HepG2 (cell line): ENCODE results near the gene PGPEP1. TPM values are rescaled to one million over a fixed set of nuclear protein-coding genes. Genes with fewer than 3 reads are reported as not detected.

ENCODE experiments used
- ATAC-seq: fragments of 200-7000 bp; cut with Tn5 transposase; 3 replicates; pipeline ENCODE4 v1.9.1; 2020; ENCODE audit warnings: mild to moderate bottlenecking, moderate library complexity
- BruUV-seq: library from RNA; stranded (reverse); fragments of 400-500 nt; replicated peaks from 2 replicates; lab custom pipeline; 2021; lab: Mats Ljungman, UMichigan
- CTCF ChIA-PET: fragments of 300-600 bp; formaldehyde crosslinking; extraction: SDS; loops from one replicate; lab custom pipeline; 2021; ENCODE audit warnings: low total read pairs, inconsistent platforms, low intra/inter-chr PET ratio; lab: Yijun Ruan, JAX
- POLR2A ChIA-PET: fragments of 350-600 bp; sonication (Branson Sonifier 250); formaldehyde crosslinking; loops from one replicate; lab custom pipeline; 2020; ENCODE audit warnings: antibody characterized with exemption, inconsistent platforms; lab: Yijun Ruan, JAX
- DNase-seq: peaks from one replicate; pipeline ENCODE4 v3.0.0-alpha.2; 2015; ENCODE audit warnings: low spot score
- FAIRE-seq: peaks from 3 replicates; lab custom pipeline; 2011; peaks lifted over from hg19 to GRCh38; lab: Jason Lieb, UNC
- H2AFZ ChIP-seq: one replicate; pipeline ENCODE4 v1.6.1; 2011; ENCODE audit warnings: low read length, inconsistent platforms
- H3K27ac ChIP-seq: fragments of 300-600 bp; 3 replicates; pipeline ENCODE4 v1.8.0; 2011; ENCODE audit warnings: mixed run types, mild to moderate bottlenecking, mixed read lengths, low read length, inconsistent platforms; ENCODE audit not compliant: insufficient read depth; ENCODE audit errors: extremely low read length
- H3K27me3 ChIP-seq, 2 experiments: fragments of 200-600 bp in 1 of 2; 2 replicates in 1 of 2; 3 replicates in 1 of 2; pipeline versions ENCODE4 v1.6.0 to v1.8.0; 2011; ENCODE audit warnings: low read length in 2 of 2, mild to moderate bottlenecking in 2 of 2, moderate library complexity in 2 of 2, inconsistent platforms in 1 of 2; ENCODE audit not compliant: insufficient read depth in 2 of 2, control insufficient read depth in 1 of 2
- H3K36me3 ChIP-seq, 2 experiments: fragments of 200-600 bp in 1 of 2; replicated peaks in 1 of 2; 2 replicates in 1 of 2; 3 replicates in 1 of 2; pipeline versions ENCODE4 v1.5.1 to v1.8.0; 2011; ENCODE audit warnings: low read length in 2 of 2, inconsistent platforms in 1 of 2; ENCODE audit not compliant: insufficient read depth in 2 of 2, control insufficient read depth in 1 of 2
- H3K4me1 ChIP-seq: 2 replicates; pipeline ENCODE4 v1.5.1; 2012; ENCODE audit warnings: low read length, inconsistent platforms; ENCODE audit not compliant: insufficient read depth
- H3K4me2 ChIP-seq: 2 replicates; pipeline ENCODE4 v1.6.0; 2011; ENCODE audit warnings: low read depth, low read length, inconsistent platforms
- H3K4me3 ChIP-seq, 3 experiments: fragments of 200-600 bp in 1 of 3; sonication (generic), shearing (Covaris generic) in 1 of 3; replicated peaks in 1 of 3; 2 replicates each; pipeline ENCODE4 v1.5.1; 2011 to 2016; ENCODE audit warnings: low read length in 3 of 3, inconsistent platforms in 2 of 3, low read depth in 2 of 3, mild to moderate bottlenecking in 2 of 3, control low read depth in 1 of 3, mixed read lengths in 1 of 3; ENCODE audit not compliant: insufficient read depth in 1 of 3
- H3K79me2 ChIP-seq: one replicate; pipeline ENCODE4 v1.6.1; 2011; ENCODE audit warnings: low read length, inconsistent platforms; ENCODE audit not compliant: insufficient read depth
- H3K9ac ChIP-seq: 2 replicates; pipeline ENCODE4 v1.6.0; 2011; ENCODE audit warnings: mild to moderate bottlenecking, low read depth, low read length, inconsistent platforms; ENCODE audit not compliant: insufficient read depth
- H3K9me3 ChIP-seq: 2 replicates; pipeline ENCODE4 v1.5.1; 2012; ENCODE audit warnings: mild to moderate bottlenecking, low read length
- H4K20me1 ChIP-seq: 2 replicates; pipeline ENCODE4 v1.6.0; 2011; ENCODE audit warnings: inconsistent platforms, mild to moderate bottlenecking, low read length, moderate library complexity; ENCODE audit not compliant: insufficient read depth
- HNF4A ChIP-seq: sonication (generic); formaldehyde crosslinking; IDR thresholded peaks from 2 replicates; pipeline ENCODE4 v1.4.0; 2020; ENCODE audit warnings: missing genetic modification reagents
- NFIC ChIP-seq: IDR thresholded peaks from 2 replicates; pipeline ENCODE4 v1.6.1; 2012; ENCODE audit warnings: mild to moderate bottlenecking, low read length, inconsistent platforms
- NR2F6 ChIP-seq, 2 experiments: IDR thresholded peaks; 2 replicates each; pipeline ENCODE4 v1.6.1; 2016; ENCODE audit warnings: antibody characterized with exemption in 1 of 2, mild to moderate bottlenecking in 1 of 2
- PATZ1 ChIP-seq: sonication (generic); formaldehyde crosslinking; IDR thresholded peaks from 2 replicates; pipeline ENCODE4 v1.4.0; 2020; ENCODE audit warnings: missing genetic modification reagents
- PAXIP1 ChIP-seq: sonication (generic); formaldehyde crosslinking; conservative IDR thresholded peaks from 2 replicates; pipeline ENCODE4 v1.4.0; 2020; ENCODE audit warnings: mild to moderate bottlenecking, missing genetic modification reagents, moderate library complexity
- SP4 ChIP-seq: sonication (generic); formaldehyde crosslinking; IDR thresholded peaks from 2 replicates; pipeline ENCODE4 v1.8.1; 2023; ENCODE audit warnings: mild to moderate bottlenecking, missing genetic modification reagents
- SSRP1 ChIP-seq: IDR thresholded peaks from 2 replicates; pipeline ENCODE4 v1.6.1; 2016; ENCODE audit warnings: control low read depth
- ZBTB25 ChIP-seq: IDR thresholded peaks from 2 replicates; pipeline ENCODE4 v1.6.1; 2018; ENCODE audit warnings: missing genetic modification reagents
- ZFY ChIP-seq: sonication (generic); formaldehyde crosslinking; IDR thresholded peaks from 2 replicates; pipeline ENCODE4 v1.4.0; 2020; ENCODE audit warnings: missing genetic modification reagents
- ZMYM3 ChIP-seq: sonication (generic); formaldehyde crosslinking; IDR thresholded peaks from 2 replicates; pipeline ENCODE4 v1.5.1; 2020; ENCODE audit warnings: mild to moderate bottlenecking, missing genetic modification reagents
- ZNF280B ChIP-seq: sonication (generic); formaldehyde crosslinking; IDR thresholded peaks from 2 replicates; pipeline ENCODE4 v1.5.0; 2020; ENCODE audit warnings: missing genetic modification reagents, mild to moderate bottlenecking, borderline replicate concordance
- ZNF317 ChIP-seq: sonication (generic); formaldehyde crosslinking; IDR thresholded peaks from 2 replicates; pipeline ENCODE4 v1.5.0; 2020; ENCODE audit warnings: mild to moderate bottlenecking, missing genetic modification reagents
- ZNF367 ChIP-seq: sonication (generic); formaldehyde crosslinking; IDR thresholded peaks from 2 replicates; pipeline ENCODE4 v1.4.0; 2020; ENCODE audit warnings: missing genetic modification reagents, borderline replicate concordance
- ZNF629 ChIP-seq: sonication (generic); formaldehyde crosslinking; conservative IDR thresholded peaks from 2 replicates; pipeline ENCODE4 v1.5.0; 2020; ENCODE audit warnings: missing genetic modification reagents
- WGBS: methylation state at CpG from one replicate; pipeline ENCODE4 v1.1.6; 2017; ENCODE audit warnings: low lambda C conversion rate; 5-methylcytosine and 5-hydroxymethylcytosine counted together
- in situ Hi-C: cut with HindIII; loops from 2 replicates; pipeline ENCODE4 v1.10.0; 2017; ENCODE audit warnings: low pct_unique_long_range_greater_than_20kb; ENCODE audit not compliant: extremely low pct_ligation_motif_present
- intact Hi-C: fragments of 100-400 bp; cut with micrococcal nuclease; formaldehyde crosslinking; loops from one replicate; pipeline ENCODE4 v1.10.0; 2022; ENCODE audit not compliant: unreplicated experiment
- polyA plus RNA-seq, 8 experiments: library from polyadenylated mRNA; depleted of rRNA in 3 of 8; stranded (reverse) in 7 of 8; unstranded in 1 of 8; fragments of >200 nt; fragmentation: Illumina TruSeq in 4 of 8; extraction: Trizol in 4 of 8; gene quantifications; 2 replicates each; pipeline versions ENCODE4 v1.2.1 to v1.2.3, GENCODE V29; 2011 to 2016; ENCODE audit warnings: low read depth in 4 of 8, missing spikeins in 1 of 8, mixed read lengths in 1 of 8; ENCODE audit not compliant: insufficient read depth in 1 of 8
- total RNA-seq, 5 experiments: library from RNA; depleted of rRNA; stranded (reverse); fragments of >200 nt; fragmentation: Illumina TruSeq; extraction: Trizol; gene quantifications; 2 replicates each; pipeline ENCODE4 v1.2.3, GENCODE V29; 2016; ENCODE audit warnings: low read depth in 1 of 5

The PGPEP1 gene
- total and polyA plus RNA-seq, 2 of the 13 experiments (the other 11 are each of a cell fraction or from before 2014, with no cell fraction given) = 53.1 to 56.6 TPM

- CTCF ChIA-PET = no interaction called here
- Histone ChIP-seq H3K4me2 (no peak overlapping the region), H3K27ac (no peak overlapping the region), H3K79me2 (no peaks in the 10 kb centered on the region), H3K9me3 (no peaks in the 10 kb centered on the region), H3K27me3 (no peaks in the 10 kb centered on the region), H3K4me1 (peaks cover 60% of the 10 kb centered on the region), H3K4me3 (no peak overlapping the region), H3K36me3 (no peaks in the 10 kb centered on the region), H2AFZ (no peak overlapping the region), H4K20me1 (no peaks in the 10 kb centered on the region), H3K9ac (no peak overlapping the region)
- DNase-seq (no peak), ATAC-seq (peak; percentile 50), FAIRE-seq (peak; percentile 60)
- intact Hi-C loops = loop anchor here (1.0 kb wide), 1 partner anchor 19 kb away; no protein-coding TSS in a partner anchor
- no TSS peak for BruUV-seq
- POLR2A ChIA-PET = interaction anchor here (5.8 to 7.2 kb wide), 3 partner anchors 9 to 21 kb away, joined by 51 to 251 read pairs (median 187); partner anchors contain the start of genes JUND and LSM4
- in situ Hi-C loops = no loop called here
- WGBS = 16% methylated on average over 15 of the region's 18 CpGs
- TF ChIP-seq SP4 (CRISPR knock-in tag) = peak; percentile 60
- TF ChIP-seq ZNF367 = no peak
- TF ChIP-seq PATZ1 (CRISPR knock-in tag) = peak; percentile 62
- TF ChIP-seq ZFY (CRISPR knock-in tag) = peak; percentile 70
- TF ChIP-seq PAXIP1 = peak; percentile 33; the same call in 1 of the 2 replicates
- no peak for TF ChIP-seq NR2F6 (IDR thresholded peaks at IDR 0.05)
- TF ChIP-seq NR2F6 (CRISPR knock-in tag; IDR thresholded peaks at IDR 0.05) = peak; percentile 47; the same call in 1 of the 2 replicates
- TF ChIP-seq NFIC = no peak
- peak; percentile 46; the same call in 1 of the 2 replicates for TF ChIP-seq HNF4A
- TF ChIP-seq ZNF629 = 0 out of 2 replicates have a peak, but pooled peaks have one; percentile 15
- TF ChIP-seq ZMYM3 = peak; percentile 93
- TF ChIP-seq SSRP1 (CRISPR knock-in tag) = no peak
- no peak for TF ChIP-seq ZNF280B (CRISPR knock-in tag)
- TF ChIP-seq ZNF317 (CRISPR knock-in tag) = 0 out of 2 replicates have a peak, but pooled peaks have one; percentile 35
- 0 out of 2 replicates have a peak, but pooled peaks have one; percentile 40 for TF ChIP-seq ZBTB25
These were observed 39.3 kb upstream of the PGPEP1 start for GRCh38 chr19:18300930-18301717.
